HFF-Myc (cell line): ENCODE measurements around the gene PROZ.

Experiments used
- DNase-seq: peaks from one replicate; pipeline ENCODE4 v3.0.0-alpha.2; 2011; ENCODE audit warnings: low read depth; ENCODE audit errors: extremely low read depth
- H3K4me3 ChIP-seq: replicated peaks from 2 replicates; pipeline ENCODE4 v1.5.1; 2011; ENCODE audit warnings: low read depth, mild to moderate bottlenecking, control low read depth, low read length
- TF ChIP-seq, protein P1 (sequence below): IDR thresholded peaks from 2 replicates; pipeline ENCODE4 v1.5.1; 2012; ENCODE audit warnings: mild to moderate bottlenecking, low read depth, low read length, control low read depth; ENCODE audit errors: missing control alignments

PROZ gene

DNA sequence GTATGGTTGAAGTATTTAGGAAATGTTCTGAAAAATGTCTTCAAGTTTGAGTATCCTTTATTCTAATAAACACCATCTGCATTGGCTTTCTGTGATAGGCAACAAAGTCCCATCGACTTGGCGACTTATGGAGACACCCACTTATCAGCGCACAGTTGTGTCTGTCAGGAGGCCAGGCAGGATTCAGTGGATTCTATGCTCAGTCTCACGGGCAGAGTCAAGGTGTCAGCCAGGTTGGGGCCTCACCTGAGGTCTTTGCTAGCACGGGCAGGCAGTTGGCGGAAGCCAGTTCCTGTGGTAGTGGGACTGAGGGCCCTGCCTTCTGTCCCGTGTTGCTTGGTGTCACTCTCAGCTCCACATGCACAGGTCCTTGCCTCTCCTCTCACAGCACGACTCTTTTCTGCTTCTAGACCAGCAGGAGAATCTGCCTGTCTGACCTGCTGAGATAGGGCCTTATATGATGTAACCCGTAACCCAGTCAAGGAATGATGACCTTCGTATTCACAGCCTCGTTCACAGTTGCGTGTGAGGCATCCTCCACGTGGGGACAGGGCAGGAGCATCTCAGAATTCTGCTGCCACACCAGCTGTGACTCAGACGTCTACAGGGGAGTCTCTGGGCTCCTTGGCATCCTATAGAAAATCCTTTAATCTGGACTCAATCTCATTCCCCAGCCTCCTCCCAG lies 61.0 kb downstream of the PROZ start:
- no peak for DNase-seq
- H3K4me3 ChIP-seq: no peak overlapping the region
- TF ChIP-seq, protein P1, sequence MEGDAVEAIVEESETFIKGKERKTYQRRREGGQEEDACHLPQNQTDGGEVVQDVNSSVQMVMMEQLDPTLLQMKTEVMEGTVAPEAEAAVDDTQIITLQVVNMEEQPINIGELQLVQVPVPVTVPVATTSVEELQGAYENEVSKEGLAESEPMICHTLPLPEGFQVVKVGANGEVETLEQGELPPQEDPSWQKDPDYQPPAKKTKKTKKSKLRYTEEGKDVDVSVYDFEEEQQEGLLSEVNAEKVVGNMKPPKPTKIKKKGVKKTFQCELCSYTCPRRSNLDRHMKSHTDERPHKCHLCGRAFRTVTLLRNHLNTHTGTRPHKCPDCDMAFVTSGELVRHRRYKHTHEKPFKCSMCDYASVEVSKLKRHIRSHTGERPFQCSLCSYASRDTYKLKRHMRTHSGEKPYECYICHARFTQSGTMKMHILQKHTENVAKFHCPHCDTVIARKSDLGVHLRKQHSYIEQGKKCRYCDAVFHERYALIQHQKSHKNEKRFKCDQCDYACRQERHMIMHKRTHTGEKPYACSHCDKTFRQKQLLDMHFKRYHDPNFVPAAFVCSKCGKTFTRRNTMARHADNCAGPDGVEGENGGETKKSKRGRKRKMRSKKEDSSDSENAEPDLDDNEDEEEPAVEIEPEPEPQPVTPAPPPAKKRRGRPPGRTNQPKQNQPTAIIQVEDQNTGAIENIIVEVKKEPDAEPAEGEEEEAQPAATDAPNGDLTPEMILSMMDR: no peak

DNA sequence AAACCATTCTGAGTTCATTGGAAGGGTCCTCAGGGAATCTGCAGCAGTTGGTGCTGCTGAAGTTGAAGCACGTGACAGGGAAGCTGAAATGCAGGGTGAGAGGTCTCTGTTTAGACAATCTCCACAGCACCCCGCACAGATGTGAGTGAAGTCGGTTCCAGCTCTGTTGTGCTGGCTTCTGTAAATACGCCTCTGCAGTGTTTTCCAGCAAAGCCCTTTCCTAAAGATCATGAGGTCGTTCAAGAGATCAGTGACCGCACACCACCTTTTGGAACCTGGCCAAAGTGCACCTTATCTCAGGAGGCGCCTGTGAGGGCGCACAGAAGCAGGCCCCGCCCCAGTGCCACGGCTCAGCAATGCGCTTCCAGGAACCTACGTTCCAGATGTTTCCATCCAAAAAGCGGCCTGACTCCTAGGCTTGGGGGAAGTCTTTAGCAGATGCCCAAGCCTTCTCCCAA lies 61.7 kb downstream of the PROZ start:
- TF ChIP-seq, protein P1: no peak
- no peak overlapping the region for H3K4me3 ChIP-seq
- DNase-seq: no peak

DNA sequence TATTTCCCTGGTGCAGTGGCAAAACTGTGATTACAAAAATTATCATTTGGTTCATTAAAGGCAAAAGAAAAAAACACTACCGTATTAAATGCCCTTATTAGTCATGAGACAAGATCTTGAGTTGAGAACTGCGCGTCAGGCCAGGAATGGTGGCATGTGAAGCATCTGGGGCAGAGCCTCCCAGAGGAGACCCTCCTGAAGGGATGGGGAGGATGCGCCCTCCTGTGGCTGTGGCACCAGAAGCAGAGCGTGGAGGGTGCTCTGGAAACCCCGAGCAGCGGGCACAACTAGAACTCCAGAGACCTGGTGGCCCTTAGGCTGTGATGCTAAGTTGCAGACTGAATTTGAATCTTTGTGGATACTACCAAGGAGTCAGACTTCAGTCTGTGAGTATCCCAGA lies 62.4 kb downstream of the PROZ start:
- DNase-seq: no peak
- TF ChIP-seq, protein P1: no peak
- H3K4me3 ChIP-seq: no peak overlapping the region
